MCF 10A (cell line): ENCODE measurements around the gene ACTN4. TPM values are rescaled to one million over a fixed set of nuclear protein-coding genes. Genes with fewer than 3 reads are reported as not detected.

Source experiments
- BruUV-seq: library from RNA; stranded (reverse); fragments of 400-500 nt; replicated peaks from 2 replicates; lab custom pipeline; 2021; lab: Mats Ljungman, UMichigan
- CTCF ChIA-PET: fragments of 300-600 bp; sonication (Branson Sonifier 250); formaldehyde crosslinking; extraction: SDS; loops from one replicate; lab custom pipeline; 2021; ENCODE audit warnings: antibody characterized with exemption, inconsistent platforms; lab: Yijun Ruan, JAX
- POLR2A ChIA-PET: fragments of 300-600, 350-650 bp; sonication (Branson Sonifier 250); formaldehyde crosslinking; extraction: SDS; loops from one replicate; lab custom pipeline; 2020; ENCODE audit warnings: antibody characterized with exemption, inconsistent platforms; lab: Yijun Ruan, JAX
- DNase-seq: peaks from one replicate; pipeline ENCODE4 v3.0.0-alpha.2; 2018; ENCODE audit not compliant: unreplicated experiment
- H3K27ac Mint-ChIP-seq: one replicate; pipeline ENCODE4 v1.8.0; 2022; ENCODE audit warnings: mild to moderate bottlenecking, low read depth, mixed read lengths; ENCODE audit not compliant: unreplicated experiment
- H3K27me3 Mint-ChIP-seq: one replicate; pipeline ENCODE4 v1.8.0; 2022; ENCODE audit warnings: mixed read lengths; ENCODE audit not compliant: insufficient read depth, unreplicated experiment
- H3K36me3 Mint-ChIP-seq: one replicate; pipeline ENCODE4 v1.8.0; 2022; ENCODE audit warnings: mild to moderate bottlenecking, moderate library complexity, mixed read lengths; ENCODE audit not compliant: insufficient read depth, unreplicated experiment
- H3K4me1 Mint-ChIP-seq: one replicate; pipeline ENCODE4 v1.8.0; 2022; ENCODE audit warnings: mixed read lengths; ENCODE audit not compliant: insufficient read depth, unreplicated experiment
- H3K4me3 Mint-ChIP-seq: one replicate; pipeline ENCODE4 v1.8.0; 2022; ENCODE audit warnings: mild to moderate bottlenecking, moderate library complexity, mixed read lengths; ENCODE audit not compliant: unreplicated experiment
- H3K9me3 Mint-ChIP-seq: one replicate; pipeline ENCODE4 v1.8.0; 2022; ENCODE audit warnings: mixed read lengths; ENCODE audit not compliant: unreplicated experiment
- intact Hi-C: fragments of 100-400 bp; cut with micrococcal nuclease; formaldehyde crosslinking; loops from 2 replicates; pipeline ENCODE4 v1.14.1; 2022
- total RNA-seq: library from RNA; stranded (reverse); gene quantifications from 2 replicates; pipeline ENCODE4 v1.2.3, GENCODE V29; 2022
- TF ChIP-seq, protein P1 (sequence below): fragments of 200-600 bp; IDR thresholded peaks from one replicate; pipeline ENCODE4 v1.8.0; 2022; ENCODE audit warnings: antibody characterized with exemption, mild to moderate bottlenecking; ENCODE audit not compliant: unreplicated experiment

Gene ACTN4
- total RNA-seq, 1 experiment from 2014 or later: 300 TPM

- Mint-ChIP-seq H3K36me3 (peaks cover 18% of the 10 kb centered on the region), H3K4me1 (peaks cover 27% of the 10 kb centered on the region), H3K27me3 (no peaks in the 10 kb centered on the region), H3K27ac (peak overlapping the region; percentile 86), H3K4me3 (peak overlapping the region; percentile 84), H3K9me3 (no peaks in the 10 kb centered on the region)
- intact Hi-C loops: loop anchor here (1.0 to 5.0 kb wide), 5 partner anchors 9 to 203 kb away; partner anchors contain the start of gene ECH1
- ChIA-PET POLR2A (interaction anchor here (0.6 to 19.4 kb wide), 25 partner anchors 10 to 384 kb away, joined by 3 to 521 read pairs (median 10); partner anchors contain the start of genes CAPN12, ECH1, EIF3K and MAP4K1), CTCF (interaction anchor here (0.5 to 1.3 kb wide), 10 partner anchors 14 to 137 kb away, joined by 3 to 4 read pairs (median 3); no protein-coding TSS in a partner anchor)
- DNase-seq: peak; percentile 96
- TSS peak; percentile 64 for BruUV-seq
- TF ChIP-seq, protein P1, sequence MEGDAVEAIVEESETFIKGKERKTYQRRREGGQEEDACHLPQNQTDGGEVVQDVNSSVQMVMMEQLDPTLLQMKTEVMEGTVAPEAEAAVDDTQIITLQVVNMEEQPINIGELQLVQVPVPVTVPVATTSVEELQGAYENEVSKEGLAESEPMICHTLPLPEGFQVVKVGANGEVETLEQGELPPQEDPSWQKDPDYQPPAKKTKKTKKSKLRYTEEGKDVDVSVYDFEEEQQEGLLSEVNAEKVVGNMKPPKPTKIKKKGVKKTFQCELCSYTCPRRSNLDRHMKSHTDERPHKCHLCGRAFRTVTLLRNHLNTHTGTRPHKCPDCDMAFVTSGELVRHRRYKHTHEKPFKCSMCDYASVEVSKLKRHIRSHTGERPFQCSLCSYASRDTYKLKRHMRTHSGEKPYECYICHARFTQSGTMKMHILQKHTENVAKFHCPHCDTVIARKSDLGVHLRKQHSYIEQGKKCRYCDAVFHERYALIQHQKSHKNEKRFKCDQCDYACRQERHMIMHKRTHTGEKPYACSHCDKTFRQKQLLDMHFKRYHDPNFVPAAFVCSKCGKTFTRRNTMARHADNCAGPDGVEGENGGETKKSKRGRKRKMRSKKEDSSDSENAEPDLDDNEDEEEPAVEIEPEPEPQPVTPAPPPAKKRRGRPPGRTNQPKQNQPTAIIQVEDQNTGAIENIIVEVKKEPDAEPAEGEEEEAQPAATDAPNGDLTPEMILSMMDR: no peak
Observed at GRCh38 chr19:38649305-38650171, 2.1 kb downstream of the ACTN4 start.

GRCh38 chr19:38650172-38650775 lies 2.8 kb downstream of the ACTN4 start:
- H3K27ac Mint-ChIP-seq: peak overlapping the region; percentile 86
- no peaks in the 10 kb centered on the region for H3K27me3 Mint-ChIP-seq
- intact Hi-C loops: loop anchor here (1.0 to 5.0 kb wide), 4 partner anchors 8 to 202 kb away; partner anchors contain the start of gene ECH1
- peak overlapping the region; percentile 84 for H3K4me3 Mint-ChIP-seq
- peaks cover 18% of the 10 kb centered on the region for H3K36me3 Mint-ChIP-seq
- TSS peak; percentile 32 for BruUV-seq
- H3K4me1 Mint-ChIP-seq: peaks cover 28% of the 10 kb centered on the region
- ChIA-PET POLR2A (interaction anchor here (0.6 to 19.4 kb wide), 23 partner anchors 9 to 385 kb away, joined by 3 to 521 read pairs (median 10); partner anchors contain the start of genes ECH1, EIF3K, MAP4K1 and MRPS12), CTCF (interaction anchor here (0.6 to 1.3 kb wide), 8 partner anchors 14 to 186 kb away, joined by 3 to 4 read pairs (median 3); no protein-coding TSS in a partner anchor)
- TF ChIP-seq, protein P1: no peak
- no peaks in the 10 kb centered on the region for H3K9me3 Mint-ChIP-seq
- no peak for DNase-seq

GRCh38 chr19:38650911-38651584 lies 3.6 kb downstream of the ACTN4 start:
- POLR2A ChIA-PET: interaction anchor here (0.9 to 19.4 kb wide), 16 partner anchors 8 to 279 kb away, joined by 3 to 521 read pairs (median 19); partner anchors contain the start of genes ECH1, MRPS12, NFKBIB and SARS2
- DNase-seq: peak; percentile 97

More at GRCh38 chr19:38650911-38651584, 3.6 kb downstream of the ACTN4 start:
- H3K27me3 Mint-ChIP-seq: no peaks in the 10 kb centered on the region
- H3K36me3 Mint-ChIP-seq: peaks cover 23% of the 10 kb centered on the region
- TF ChIP-seq, protein P1: no peak
- peaks cover 35% of the 10 kb centered on the region for H3K4me1 Mint-ChIP-seq
- intact Hi-C loops: loop anchor here (1.0 to 5.0 kb wide), 4 partner anchors 7 to 201 kb away; partner anchors contain the start of gene ECH1
- H3K4me3 Mint-ChIP-seq: peak overlapping the region; percentile 84
- CTCF ChIA-PET: interaction anchor here (0.6 to 1.3 kb wide), 4 partner anchors 13 to 185 kb away, joined by 3 to 4 read pairs (median 4); no protein-coding TSS in a partner anchor
- no peaks in the 10 kb centered on the region for H3K9me3 Mint-ChIP-seq
- peak overlapping the region; percentile 86 for H3K27ac Mint-ChIP-seq
- BruUV-seq: TSS peak; percentile 23
